Ishikawa (cell line): ENCODE results near the gene ZNF804A.

Experiments
- CEBPB ChIP-seq: IDR thresholded peaks from 2 replicates; pipeline ENCODE4 v1.6.1; 2012
- CREB1 ChIP-seq: IDR thresholded peaks from 2 replicates; pipeline ENCODE4 v1.6.1; 2012; ENCODE audit warnings: low read depth
- EGR1 ChIP-seq: IDR thresholded peaks from 2 replicates; pipeline ENCODE4 v1.6.1; 2012
- EP300 ChIP-seq: IDR thresholded peaks from 2 replicates; pipeline ENCODE4 v1.6.1; 2012; ENCODE audit warnings: borderline replicate concordance
- FOXM1 ChIP-seq: IDR thresholded peaks from 2 replicates; pipeline ENCODE4 v1.6.1; 2012; ENCODE audit warnings: low read depth, borderline replicate concordance
- MAX ChIP-seq: IDR thresholded peaks from 2 replicates; pipeline ENCODE4 v1.6.1; 2012
- NFIC ChIP-seq: IDR thresholded peaks from 2 replicates; pipeline ENCODE4 v1.6.1; 2012
- RAD21 ChIP-seq: IDR thresholded peaks from 2 replicates; pipeline ENCODE4 v1.6.1; 2012; ENCODE audit warnings: low read depth
- REST ChIP-seq: IDR thresholded peaks from 2 replicates; pipeline ENCODE4 v1.6.1; 2012; ENCODE audit warnings: low read depth, mild to moderate bottlenecking
- TAF1 ChIP-seq: IDR thresholded peaks from 2 replicates; pipeline ENCODE4 v1.6.1; 2012; ENCODE audit warnings: low read depth, mild to moderate bottlenecking
- TCF12 ChIP-seq: IDR thresholded peaks from 2 replicates; pipeline ENCODE4 v1.6.1; 2012; ENCODE audit warnings: low read depth
- TEAD4 ChIP-seq: IDR thresholded peaks from 2 replicates; pipeline ENCODE4 v1.6.1; 2012
- USF1 ChIP-seq: IDR thresholded peaks from 2 replicates; pipeline ENCODE4 v1.6.1; 2012
- YY1 ChIP-seq: IDR thresholded peaks from 2 replicates; pipeline ENCODE4 v1.6.1; 2012; ENCODE audit warnings: low read depth
- ZBTB7A ChIP-seq: IDR thresholded peaks from 2 replicates; pipeline ENCODE4 v1.6.1; 2012; ENCODE audit warnings: low read depth

The ZNF804A gene

GRCh38 chr2:184851576-184851975 lies 253.2 kb downstream of the ZNF804A start:
- no peak for TF ChIP-seq CEBPB
- TF ChIP-seq FOXM1, result no peak
- no peak for TF ChIP-seq YY1
- TF ChIP-seq CREB1, result no peak

GRCh38 chr2:184859187-184859586 lies 260.9 kb downstream of the ZNF804A start:
- TF ChIP-seq TEAD4 (no peak), MAX (no peak), ZBTB7A (no peak), FOXM1 (no peak), TCF12 (no peak), REST (no peak), CEBPB (no peak), CREB1 (no peak), EGR1 (no peak)

GRCh38 chr2:184860744-184861143 lies 262.4 kb downstream of the ZNF804A start:
- TF ChIP-seq CEBPB (no peak), TCF12 (no peak), EP300 (no peak), NFIC (no peak), FOXM1 (no peak), ZBTB7A (no peak), YY1 (no peak), RAD21 (no peak), EGR1 (no peak)

GRCh38 chr2:184875212-184875611 lies 276.9 kb downstream of the ZNF804A start:
- no peak for TF ChIP-seq TCF12

GRCh38 chr2:184875911-184876310 lies 277.6 kb downstream of the ZNF804A start:
- TF ChIP-seq RAD21, result no peak
- no peak for TF ChIP-seq ZBTB7A
- TF ChIP-seq EP300, result no peak
- TF ChIP-seq FOXM1, result no peak

- TF ChIP-seq EGR1 (no peak), NFIC (no peak), MAX (no peak), RAD21 (no peak), EP300 (no peak), CREB1 (no peak), TCF12 (no peak), YY1 (no peak), TAF1 (no peak), CEBPB (no peak), ZBTB7A (no peak), TEAD4 (no peak), REST (no peak)
These were observed 279.6 kb downstream of the ZNF804A start for GRCh38 chr2:184877909-184878308.

GRCh38 chr2:184879671-184880070 lies 281.3 kb downstream of the ZNF804A start:
- no peak for TF ChIP-seq TEAD4
- TF ChIP-seq EGR1, result no peak
- no peak for TF ChIP-seq EP300
- TF ChIP-seq NFIC, result no peak
- TF ChIP-seq TAF1, result no peak
- TF ChIP-seq ZBTB7A, result no peak
- TF ChIP-seq REST, result no peak
- TF ChIP-seq CREB1, result no peak
- TF ChIP-seq TCF12, result no peak
- no peak for TF ChIP-seq YY1
- TF ChIP-seq RAD21, result no peak
- no peak for TF ChIP-seq FOXM1
- no peak for TF ChIP-seq CEBPB
- TF ChIP-seq MAX, result no peak
- no peak for TF ChIP-seq USF1
